GM21717 (cell line): ENCODE results near the gene COL4A6.

Experiments used
- ATAC-seq: cut with Tn5 transposase; IDR thresholded peaks from one replicate; pipeline ENCODE4 v1.9.1; 2021; ENCODE audit warnings: mild to moderate bottlenecking, moderate library complexity; ENCODE audit not compliant: unreplicated experiment

COL4A6 gene

DNA sequence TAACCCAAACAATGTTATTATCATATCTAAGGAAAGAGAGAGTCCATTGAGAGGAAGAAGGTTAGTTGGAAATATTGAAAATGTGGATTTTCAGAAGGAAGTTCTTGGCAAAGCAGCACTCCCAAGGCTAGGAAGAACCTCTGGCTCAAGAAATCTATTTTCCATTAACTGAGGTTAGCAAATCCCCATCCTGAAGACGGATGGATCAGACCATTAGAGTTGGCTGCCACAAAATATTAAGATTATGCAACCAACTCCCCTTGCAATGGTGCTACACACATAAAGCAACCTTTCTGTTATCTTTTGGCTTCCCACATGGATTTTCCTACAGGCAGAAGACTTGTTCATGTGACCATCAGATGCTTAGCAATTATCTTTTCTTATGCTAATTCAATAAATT is 96.3 kb downstream of the COL4A6 start:
- no peak for ATAC-seq

DNA sequence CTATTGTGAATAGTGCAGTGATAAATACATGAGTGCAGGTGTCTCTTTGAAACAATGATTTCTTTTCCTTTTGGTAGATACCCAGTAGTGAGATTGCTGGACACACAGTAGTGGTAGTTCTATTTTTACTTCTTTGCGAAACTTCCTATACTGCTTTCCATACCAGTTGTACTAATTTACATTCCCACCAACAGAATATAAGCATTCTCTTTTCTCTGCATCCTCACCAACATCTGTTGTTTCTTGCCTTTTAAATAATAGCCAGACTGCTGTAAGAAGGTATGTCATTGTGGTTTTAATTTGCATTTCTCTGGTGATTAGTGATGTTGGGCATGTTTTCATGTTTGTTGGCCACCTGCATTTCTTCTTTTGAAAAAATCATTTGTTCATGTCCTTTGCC is 105.9 kb downstream of the COL4A6 start:
- no peak for ATAC-seq

- no peak for ATAC-seq
Observed at GRCh38 chrX:108331126-108331909, 106.9 kb downstream of the COL4A6 start.

GRCh38 chrX:108323751-108324150 is 114.5 kb downstream of the COL4A6 start:
- ATAC-seq, result no peak

DNA sequence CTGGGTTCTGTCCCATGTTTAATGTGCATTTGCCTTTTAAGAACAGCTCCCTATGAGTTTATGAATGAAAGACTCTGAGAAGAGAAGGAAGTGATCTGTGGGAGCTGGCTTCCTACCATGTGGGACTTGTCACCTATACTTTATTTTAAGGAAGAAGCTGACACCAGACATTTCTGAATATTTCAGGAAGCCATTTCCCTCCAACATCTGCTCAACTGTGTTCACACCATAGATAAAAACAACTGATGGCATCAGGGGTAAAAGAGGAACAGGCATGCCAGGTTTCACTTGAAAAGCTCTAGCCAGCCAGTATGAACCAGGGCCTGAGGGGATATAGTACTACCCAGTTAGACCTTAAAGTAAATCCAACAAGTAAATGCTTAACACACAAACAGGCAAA is 116.0 kb downstream of the COL4A6 start:
- ATAC-seq, result no peak

DNA sequence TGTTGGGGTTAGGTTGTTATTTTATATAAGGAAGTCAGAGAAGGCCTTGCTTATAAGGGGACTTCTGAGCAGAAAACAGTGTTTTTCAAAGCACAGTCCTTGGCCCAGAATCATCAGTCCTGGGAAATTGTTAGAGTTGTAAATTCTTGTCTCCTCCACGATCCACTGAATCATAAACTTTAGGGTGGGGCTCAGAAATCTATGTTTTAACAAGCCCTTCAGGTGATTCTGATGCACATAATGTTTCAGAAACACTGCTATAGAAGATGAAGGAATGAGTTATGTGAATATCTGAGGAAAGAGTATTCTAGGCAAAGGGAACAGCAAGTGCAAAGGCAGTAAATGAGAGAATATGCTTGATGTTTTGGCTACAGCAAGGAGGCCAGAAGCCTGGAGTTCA is 121.8 kb downstream of the COL4A6 start:
- no peak for ATAC-seq

- ATAC-seq, result no peak
Observed at GRCh38 chrX:108313669-108314068, 124.6 kb downstream of the COL4A6 start.

- ATAC-seq, result no peak
Observed at GRCh38 chrX:108312957-108313356, 125.3 kb downstream of the COL4A6 start.

DNA sequence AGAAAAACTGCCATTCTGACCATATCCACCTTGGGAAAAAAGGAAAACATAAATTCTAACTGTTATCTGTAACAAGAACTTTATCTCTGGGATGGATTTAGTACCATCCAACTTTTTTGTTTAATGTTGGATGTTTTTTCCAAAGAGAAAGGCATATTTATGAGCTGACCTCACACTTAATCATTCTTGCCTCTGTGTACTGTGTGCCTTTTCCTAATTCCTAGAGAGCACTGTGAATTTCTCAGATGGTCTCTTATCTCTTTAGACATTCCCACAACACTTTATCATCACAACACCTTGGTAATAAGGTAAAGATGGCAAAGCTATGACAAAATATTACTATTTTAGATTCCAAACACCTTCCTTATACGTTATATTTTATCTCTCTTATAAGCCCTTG is 126.2 kb downstream of the COL4A6 start:
- no peak for ATAC-seq

GRCh38 chrX:108310506-108310905 is 127.7 kb downstream of the COL4A6 start:
- ATAC-seq, result no peak

GRCh38 chrX:108309144-108309543 is 129.1 kb downstream of the COL4A6 start:
- no peak for ATAC-seq

DNA sequence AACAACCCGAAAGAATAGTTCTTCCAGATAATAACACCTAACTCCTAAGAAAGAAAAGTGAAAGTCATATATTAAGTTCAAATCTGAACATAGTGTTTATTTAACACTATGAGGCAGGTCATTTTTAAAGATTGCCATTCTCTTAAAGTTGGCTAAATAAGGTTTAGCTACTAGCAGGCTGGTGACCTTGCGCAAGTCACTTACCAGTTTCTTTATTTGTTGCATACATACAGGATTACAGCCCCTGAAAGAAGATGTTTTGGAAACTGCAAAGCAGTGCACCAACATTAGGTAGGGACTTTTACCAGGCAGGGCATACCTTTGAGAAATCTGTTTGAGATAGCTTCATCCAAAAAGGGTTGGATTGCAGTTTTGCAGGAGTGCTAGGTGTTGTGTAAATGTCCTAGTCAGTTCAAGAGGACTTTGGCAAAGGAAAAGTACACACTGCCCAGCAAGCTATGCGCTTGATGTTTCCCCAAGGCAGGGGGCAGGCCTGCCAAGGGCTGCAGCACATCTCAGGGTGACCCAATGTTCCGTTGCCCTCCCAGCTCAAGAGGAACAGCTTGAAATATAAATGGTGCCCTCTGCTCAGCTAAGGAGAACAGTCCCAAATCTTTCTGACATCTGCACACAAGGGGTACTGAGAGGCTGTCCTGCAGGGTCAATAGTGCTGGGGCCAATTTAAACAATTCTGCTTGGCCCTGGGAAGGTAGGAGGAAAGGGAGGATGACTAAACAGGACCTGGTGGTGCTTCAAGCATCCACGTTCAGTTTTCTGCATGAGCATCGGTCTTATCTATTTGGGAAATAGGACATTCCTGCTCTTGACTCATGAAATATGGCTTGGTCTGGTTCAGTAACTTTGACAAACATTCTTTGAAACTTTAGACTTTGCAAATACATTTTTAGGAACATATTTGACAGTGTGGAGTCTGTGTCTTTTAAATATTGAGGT is 130.8 kb downstream of the COL4A6 start:
- ATAC-seq, result no peak

GRCh38 chrX:108306086-108306485 is 132.1 kb downstream of the COL4A6 start:
- ATAC-seq, result no peak

DNA sequence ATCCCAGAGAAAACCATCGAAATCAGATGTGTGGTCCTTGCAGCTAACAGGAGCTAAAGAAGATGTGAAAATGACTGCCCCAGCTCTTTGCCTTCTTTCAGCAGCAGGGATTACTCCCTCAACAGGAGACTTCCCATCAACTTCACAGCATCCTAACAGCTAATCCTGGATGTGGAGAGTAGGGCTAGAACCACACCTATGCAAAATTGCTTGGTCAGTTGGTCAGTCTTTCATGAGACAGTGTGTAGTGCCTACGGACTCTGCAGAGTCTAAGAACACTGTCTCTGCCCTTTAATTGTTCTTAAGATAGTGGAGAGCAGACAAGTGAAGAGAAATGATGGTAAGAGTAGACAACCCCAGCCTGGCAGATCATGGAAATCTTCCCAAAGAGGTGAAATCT is 133.5 kb downstream of the COL4A6 start:
- ATAC-seq, result no peak

DNA sequence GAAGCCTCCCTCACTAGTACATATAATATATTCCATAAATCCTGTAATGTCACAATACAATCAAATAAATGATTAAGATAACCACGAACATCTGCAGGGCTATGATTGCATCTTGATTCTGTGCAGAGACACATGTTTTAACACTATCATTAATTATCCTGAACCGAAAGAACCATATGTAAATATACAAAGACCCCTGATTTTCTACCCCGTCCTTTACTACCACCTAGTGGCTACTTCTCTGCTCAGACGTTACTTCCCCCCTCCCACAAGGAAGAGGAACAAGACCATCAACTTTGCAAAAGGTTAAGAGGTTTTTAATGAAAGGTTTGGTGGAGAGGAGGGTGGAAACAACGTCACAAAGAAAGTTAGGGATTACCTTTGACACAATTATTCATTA is 134.0 kb downstream of the COL4A6 start:
- no peak for ATAC-seq

- no peak for ATAC-seq
Observed at GRCh38 chrX:108303682-108304081, 134.5 kb downstream of the COL4A6 start.

DNA sequence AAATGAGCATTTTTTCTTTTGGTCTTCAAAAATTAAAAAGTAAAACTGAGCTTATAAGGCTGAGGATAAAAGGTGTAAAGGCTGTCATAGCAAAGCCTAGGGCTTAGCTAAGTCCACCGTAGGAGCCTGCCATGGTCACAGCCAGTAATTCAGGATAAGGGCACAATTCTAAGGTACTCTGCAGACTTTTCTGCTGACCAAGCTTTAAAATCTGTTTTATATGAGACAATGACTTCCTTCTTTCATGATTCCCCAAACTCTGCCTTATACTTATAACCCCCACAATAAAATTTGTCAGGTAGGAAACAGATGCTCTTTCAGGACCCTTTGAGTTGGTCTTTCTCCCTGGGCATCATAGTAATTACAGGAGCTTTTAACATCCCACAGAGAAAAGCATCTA is 138.5 kb downstream of the COL4A6 start:
- ATAC-seq, result no peak

GRCh38 chrX:108299101-108299591 is 139.1 kb downstream of the COL4A6 start:
- ATAC-seq, result no peak

DNA sequence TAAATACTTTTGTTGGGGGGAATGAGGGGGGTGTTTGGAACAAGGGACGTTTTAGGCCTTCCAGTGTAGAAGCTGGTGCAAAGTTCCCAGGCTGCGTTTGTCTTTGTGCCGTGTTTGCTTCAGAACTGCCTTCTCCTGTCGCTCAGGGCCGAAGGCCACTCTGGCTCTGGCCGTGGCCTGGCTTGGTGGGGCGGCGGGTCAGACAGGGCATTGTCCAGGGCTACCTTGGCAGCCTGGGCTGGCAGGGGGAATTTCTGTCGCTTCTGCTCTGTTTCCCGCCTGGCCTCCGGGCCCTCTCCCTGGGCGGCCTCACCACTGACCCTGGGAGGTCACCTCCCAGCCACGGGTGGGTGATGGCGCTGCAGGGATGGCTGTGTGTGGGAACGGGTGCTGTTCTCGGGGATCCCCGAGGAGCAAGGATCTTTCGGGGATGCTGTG is 140.0 kb downstream of the COL4A6 start:
- ATAC-seq, result no peak

DNA sequence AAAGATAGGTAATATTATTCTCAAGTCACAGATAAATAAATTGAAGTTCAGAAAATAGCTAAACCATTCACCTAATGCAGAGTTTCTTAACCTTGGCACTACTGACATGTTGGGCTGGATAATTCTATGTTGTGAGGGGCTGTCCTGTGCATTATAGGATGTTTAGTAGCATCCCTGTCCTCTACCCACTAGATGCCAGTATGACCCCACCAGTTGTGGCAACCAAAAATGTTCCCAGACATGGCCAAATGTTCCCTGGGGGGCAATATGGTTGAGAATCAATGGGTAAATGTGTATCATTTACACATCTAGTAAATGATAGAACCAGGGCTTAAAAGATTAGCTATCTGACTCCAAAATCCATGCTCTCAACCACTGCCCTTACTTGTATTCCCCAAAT is 140.9 kb downstream of the COL4A6 start:
- no peak for ATAC-seq

- ATAC-seq, result no peak
Observed at GRCh38 chrX:108292053-108292452, 146.2 kb downstream of the COL4A6 start.

DNA sequence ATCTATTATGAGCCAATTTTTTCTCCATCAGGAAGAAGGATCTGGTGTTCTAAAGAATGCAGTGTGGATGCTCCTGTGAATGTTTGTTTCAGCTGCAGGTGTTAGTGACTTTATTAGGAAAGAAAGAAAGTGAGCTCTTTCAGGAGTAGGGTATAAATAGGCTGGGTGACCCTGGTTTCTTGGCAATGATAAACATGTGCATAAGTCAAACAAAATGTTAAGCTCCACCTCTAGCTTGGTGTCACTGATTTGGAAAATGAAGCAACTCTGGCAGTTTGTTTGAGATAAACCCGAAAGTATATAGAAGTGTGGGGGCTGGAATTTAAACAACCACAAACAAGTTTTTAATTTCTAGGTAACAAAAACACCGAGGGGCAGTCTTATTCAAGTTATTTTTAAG is 152.3 kb downstream of the COL4A6 start:
- no peak for ATAC-seq
